ENCODE data around the gene CBLC.
A peak's percentile ranks its signal among the peaks of the same experiment; 100 is the strongest.

The CBLC gene

DNA sequence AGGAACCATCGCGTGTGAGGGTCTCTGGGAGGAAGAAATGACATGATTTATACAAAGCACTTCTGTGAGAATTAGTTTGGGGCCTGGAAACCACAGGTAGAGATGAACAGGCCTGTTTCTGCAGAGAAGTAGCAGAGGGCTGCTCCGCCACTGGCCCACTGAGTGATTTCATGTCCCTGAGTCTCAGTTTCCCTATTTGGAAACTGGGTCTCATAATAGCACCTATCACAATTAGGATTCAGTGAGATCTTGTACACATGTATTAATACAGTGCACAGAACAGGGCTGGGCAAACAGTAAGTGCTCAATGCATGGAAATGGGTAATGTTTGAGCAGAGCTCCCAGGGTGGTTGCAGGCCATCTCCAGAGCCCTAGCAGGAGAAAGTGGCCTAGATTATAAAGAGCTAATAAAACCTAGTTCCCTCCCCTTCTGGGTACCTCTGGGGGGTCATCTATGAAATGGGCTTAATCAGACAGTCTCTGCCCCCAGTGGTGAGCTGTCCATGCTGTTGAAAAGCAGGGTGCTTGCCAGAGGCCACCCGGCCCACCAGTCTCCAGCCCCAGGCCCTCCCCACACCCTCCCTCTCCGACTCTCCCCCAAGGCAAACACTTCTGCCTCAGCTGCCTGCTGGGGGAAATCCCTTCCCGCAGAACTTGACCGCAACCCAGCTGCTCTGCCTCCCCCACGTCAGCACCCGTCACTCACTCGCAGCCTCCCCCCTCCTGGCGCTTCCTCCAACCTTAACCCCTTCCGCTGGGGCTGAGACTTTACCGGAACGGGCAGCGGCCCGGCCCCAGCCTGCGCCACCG is 24.7 kb upstream of the CBLC start:
- TF ChIP-seq, protein P1, sequence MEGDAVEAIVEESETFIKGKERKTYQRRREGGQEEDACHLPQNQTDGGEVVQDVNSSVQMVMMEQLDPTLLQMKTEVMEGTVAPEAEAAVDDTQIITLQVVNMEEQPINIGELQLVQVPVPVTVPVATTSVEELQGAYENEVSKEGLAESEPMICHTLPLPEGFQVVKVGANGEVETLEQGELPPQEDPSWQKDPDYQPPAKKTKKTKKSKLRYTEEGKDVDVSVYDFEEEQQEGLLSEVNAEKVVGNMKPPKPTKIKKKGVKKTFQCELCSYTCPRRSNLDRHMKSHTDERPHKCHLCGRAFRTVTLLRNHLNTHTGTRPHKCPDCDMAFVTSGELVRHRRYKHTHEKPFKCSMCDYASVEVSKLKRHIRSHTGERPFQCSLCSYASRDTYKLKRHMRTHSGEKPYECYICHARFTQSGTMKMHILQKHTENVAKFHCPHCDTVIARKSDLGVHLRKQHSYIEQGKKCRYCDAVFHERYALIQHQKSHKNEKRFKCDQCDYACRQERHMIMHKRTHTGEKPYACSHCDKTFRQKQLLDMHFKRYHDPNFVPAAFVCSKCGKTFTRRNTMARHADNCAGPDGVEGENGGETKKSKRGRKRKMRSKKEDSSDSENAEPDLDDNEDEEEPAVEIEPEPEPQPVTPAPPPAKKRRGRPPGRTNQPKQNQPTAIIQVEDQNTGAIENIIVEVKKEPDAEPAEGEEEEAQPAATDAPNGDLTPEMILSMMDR (IDR thresholded peaks at IDR 0.05; ENCODE audit: low read depth, low read length) = no peak
- DNase-seq (ENCODE audit: extremely low read depth, low read depth) = peak; percentile 92

DNA sequence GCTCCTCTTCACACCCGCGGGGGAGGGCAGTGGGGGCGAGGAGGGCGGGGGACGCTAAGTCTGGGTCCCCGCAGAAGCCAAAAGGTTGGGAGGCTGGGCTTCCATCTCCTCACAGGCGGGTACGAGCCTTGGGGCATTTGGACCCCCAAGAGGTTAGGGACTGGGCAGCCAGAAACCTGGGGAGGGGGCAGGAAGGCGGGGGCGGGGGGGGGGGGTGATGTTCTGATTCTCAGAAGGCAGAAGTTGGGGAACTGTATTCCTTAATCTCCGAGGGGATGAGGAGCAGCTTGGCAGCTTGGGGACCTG is 24.1 kb upstream of the CBLC start:
- TF ChIP-seq, protein P1 (IDR thresholded peaks at IDR 0.05; ENCODE audit: low read depth, low read length) = no peak

DNA sequence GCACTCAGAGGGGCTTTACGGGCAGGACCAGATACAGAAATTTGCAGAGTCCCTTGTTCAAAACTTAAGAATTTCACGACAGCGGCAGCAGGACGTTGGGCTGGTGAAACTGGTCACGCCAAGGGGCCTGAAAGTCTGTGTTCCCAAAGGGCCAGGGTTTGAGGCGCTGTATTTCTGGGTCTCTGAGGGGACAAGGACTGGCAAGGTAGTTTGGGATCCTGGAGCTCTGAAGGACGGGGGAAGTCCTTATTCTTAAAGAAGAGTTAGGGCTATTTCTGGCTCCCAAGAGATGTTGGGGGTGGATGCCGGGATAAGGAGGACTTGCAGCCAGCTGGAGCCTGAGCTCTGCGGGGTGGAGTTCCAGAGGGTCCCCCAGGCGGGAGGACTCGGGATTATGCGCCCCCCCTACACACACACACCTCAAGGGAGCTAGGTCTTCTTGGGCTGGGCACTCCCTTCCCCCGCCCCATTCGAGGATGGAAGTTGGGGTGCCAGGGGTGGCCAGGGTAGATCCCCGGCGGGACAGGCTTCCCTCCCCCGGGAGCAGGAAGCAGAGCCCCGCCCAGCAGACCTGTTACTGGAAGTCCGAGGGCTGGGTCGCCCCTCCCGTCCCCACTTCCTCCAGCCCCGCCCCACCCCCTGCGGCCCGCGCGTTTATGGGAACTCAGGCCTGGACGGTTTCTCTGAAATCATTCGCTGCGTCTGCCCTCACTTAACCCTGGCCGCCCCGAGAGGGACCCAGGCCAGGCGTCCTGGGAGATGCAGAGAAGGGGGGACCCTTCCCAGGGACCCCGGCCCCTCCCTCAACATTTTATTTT is 23.5 kb upstream of the CBLC start:
- peak; percentile 67 for DNase-seq (ENCODE audit: extremely low read depth, low read depth)
- TF ChIP-seq, protein P1 (IDR thresholded peaks at IDR 0.05; ENCODE audit: low read depth, low read length) = no peak

More for the DNA sequence above, 24.1 kb upstream of the CBLC start:
- DNase-seq (ENCODE audit: extremely low read depth, low read depth) = no peak

DNA sequence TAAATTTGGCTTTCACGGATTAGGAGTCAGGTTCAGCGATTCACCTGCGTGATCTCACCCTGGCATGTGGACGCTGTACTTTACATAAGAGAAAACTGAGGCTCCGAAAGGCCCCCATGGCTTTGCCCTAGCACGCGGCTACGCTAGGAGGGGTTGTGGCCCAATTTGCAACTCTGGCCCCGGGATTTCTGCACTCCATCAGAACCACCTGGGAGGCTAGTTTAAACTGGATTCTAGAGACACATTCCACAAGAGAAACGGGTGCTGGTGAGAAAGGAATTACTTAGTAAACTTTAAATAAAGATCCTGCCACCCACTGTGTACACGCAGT is 23.0 kb upstream of the CBLC start:
- TF ChIP-seq, protein P1 (IDR thresholded peaks at IDR 0.05; ENCODE audit: low read depth, low read length) = no peak
- no peak for DNase-seq (ENCODE audit: extremely low read depth, low read depth)

DNA sequence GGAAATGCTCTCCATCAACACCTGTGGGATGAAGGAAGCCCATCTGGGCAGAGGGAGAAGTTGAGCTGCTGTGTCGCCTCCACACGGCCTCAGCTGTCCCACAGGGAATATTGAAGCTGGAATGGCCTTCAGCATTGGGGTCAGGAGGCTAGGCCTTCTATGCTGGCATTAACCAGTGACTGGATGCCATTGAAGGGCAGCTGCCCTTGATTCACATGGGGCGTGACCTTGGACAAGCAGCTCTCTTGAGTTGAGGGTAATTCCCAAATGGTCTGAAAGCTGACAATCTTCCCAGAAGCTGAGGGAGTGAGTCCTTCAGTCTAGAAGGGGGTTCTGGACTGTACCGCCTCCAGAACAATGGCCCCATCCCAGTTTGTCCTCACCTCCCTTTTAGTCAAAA is 22.5 kb upstream of the CBLC start:
- TF ChIP-seq, protein P1 (IDR thresholded peaks at IDR 0.05; ENCODE audit: low read depth, low read length) = no peak
- DNase-seq (ENCODE audit: extremely low read depth, low read depth) = no peak

DNA sequence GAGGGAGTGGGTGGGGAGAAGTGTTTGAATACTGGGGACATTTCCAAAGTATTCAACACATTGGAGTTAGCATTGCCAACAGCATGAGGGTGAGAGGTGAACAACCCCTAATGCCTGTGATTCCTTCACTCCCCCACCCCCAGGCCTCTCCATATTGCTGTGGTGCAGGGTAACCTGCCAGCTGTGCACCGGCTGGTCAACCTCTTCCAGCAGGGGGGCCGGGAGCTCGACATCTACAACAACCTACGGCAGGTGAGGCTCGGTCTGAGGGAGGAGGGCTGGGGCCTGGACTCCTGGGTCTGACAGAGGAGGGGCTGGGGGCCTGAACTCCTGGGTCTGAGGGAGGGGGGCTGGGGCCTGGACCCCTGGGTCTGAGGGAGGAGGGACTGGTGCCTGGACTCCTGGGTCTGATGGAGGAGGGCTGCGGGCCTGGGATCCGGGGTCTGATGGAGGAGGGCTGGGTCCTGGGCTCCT is 21.6 kb upstream of the CBLC start:
- TF ChIP-seq, protein P1 (IDR thresholded peaks at IDR 0.05; ENCODE audit: low read depth, low read length) = no peak
- DNase-seq (ENCODE audit: extremely low read depth, low read depth) = no peak

Data from AG09319 (cell line).